HFFc6 (cell line): Measurements from ENCODE around the gene CES1. TPM values are rescaled to one million over a fixed set of nuclear protein-coding genes. Genes with fewer than 3 reads are reported as not detected.
"Not testable (repeated sequence)": the region's sequence is repeated elsewhere in the genome, so short reads cannot be mapped to it uniquely, and the experiment has no call there.

ENCODE experiments used
- DNase-seq: peaks from one replicate; pipeline ENCODE4 v3.0.0-alpha.2; 2018
- H3K27ac Mint-ChIP-seq: 2 replicates; pipeline ENCODE4 v1.8.0; 2020; ENCODE audit warnings: mild to moderate bottlenecking, mixed read lengths
- H3K27me3 Mint-ChIP-seq: 2 replicates; pipeline ENCODE4 v1.8.0; 2021; ENCODE audit warnings: mild to moderate bottlenecking, moderate library complexity, mixed read lengths; ENCODE audit not compliant: insufficient read depth
- H3K36me3 Mint-ChIP-seq: 2 replicates; pipeline ENCODE4 v1.8.0; 2021; ENCODE audit warnings: low read depth, mixed read lengths
- H3K4me1 Mint-ChIP-seq: 2 replicates; pipeline ENCODE4 v1.8.0; 2020; ENCODE audit warnings: low read depth, mixed read lengths
- H3K4me3 Mint-ChIP-seq: 2 replicates; pipeline ENCODE4 v1.8.0; 2020; ENCODE audit warnings: mild to moderate bottlenecking, moderate library complexity, mixed read lengths
- H3K9me3 Mint-ChIP-seq: 2 replicates; pipeline ENCODE4 v1.8.0; 2020; ENCODE audit warnings: mild to moderate bottlenecking, mixed read lengths
- total RNA-seq, 6 experiments: library from RNA; stranded (reverse); fragmentation: NEBNext Ultra II Directional; extraction: Animal tissue kit (Norgen Biotek cat#: 25700); gene quantifications; 2 replicates in 1 of 6; 3 replicates in 5 of 6; pipeline ENCODE4 v1.2.3, GENCODE V29; 2021
- TF ChIP-seq, protein P1 (sequence below): fragments of 200-600 bp; sonication (generic); IDR thresholded peaks from 2 replicates; pipeline ENCODE4 v1.5.0; 2021; ENCODE audit warnings: antibody characterized with exemption, mild to moderate bottlenecking

Gene CES1
- total RNA-seq, 6 experiments from 2014 or later: not detected

GRCh38 chr16:55821210-55821609, 11.7 kb downstream of the CES1 start:
- Mint-ChIP-seq H3K4me3 (no peak overlapping the region), H3K27ac (no peak overlapping the region), H3K9me3 (peaks cover 5% of the 10 kb centered on the region), H3K27me3 (peaks cover 4% of the 10 kb centered on the region), H3K36me3 (no peaks in the 10 kb centered on the region), H3K4me1 (no peaks in the 10 kb centered on the region)
- DNase-seq: no peak
- TF ChIP-seq, protein P1, sequence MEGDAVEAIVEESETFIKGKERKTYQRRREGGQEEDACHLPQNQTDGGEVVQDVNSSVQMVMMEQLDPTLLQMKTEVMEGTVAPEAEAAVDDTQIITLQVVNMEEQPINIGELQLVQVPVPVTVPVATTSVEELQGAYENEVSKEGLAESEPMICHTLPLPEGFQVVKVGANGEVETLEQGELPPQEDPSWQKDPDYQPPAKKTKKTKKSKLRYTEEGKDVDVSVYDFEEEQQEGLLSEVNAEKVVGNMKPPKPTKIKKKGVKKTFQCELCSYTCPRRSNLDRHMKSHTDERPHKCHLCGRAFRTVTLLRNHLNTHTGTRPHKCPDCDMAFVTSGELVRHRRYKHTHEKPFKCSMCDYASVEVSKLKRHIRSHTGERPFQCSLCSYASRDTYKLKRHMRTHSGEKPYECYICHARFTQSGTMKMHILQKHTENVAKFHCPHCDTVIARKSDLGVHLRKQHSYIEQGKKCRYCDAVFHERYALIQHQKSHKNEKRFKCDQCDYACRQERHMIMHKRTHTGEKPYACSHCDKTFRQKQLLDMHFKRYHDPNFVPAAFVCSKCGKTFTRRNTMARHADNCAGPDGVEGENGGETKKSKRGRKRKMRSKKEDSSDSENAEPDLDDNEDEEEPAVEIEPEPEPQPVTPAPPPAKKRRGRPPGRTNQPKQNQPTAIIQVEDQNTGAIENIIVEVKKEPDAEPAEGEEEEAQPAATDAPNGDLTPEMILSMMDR: no peak

DNA sequence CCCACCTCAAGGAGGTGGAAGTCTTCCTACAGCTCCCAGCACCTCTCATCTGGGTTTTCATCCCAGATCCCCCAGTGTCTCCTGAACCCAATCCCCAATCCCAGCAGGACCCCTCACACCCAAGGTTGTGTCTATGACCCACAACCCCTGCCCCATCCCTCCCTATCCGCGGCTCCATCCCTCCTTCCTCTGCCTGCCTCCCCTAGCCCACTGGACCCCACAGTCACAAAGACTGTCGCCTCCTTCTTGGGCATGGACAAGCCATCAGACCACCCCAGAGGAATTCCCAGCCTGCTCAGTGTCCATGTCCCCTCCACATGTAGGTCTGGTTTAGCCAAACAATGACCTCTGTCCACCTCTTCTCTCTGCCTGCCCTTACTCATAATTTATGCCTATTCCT, 12.3 kb downstream of the CES1 start:
- H3K27me3 Mint-ChIP-seq: peaks cover 4% of the 10 kb centered on the region
- no peaks in the 10 kb centered on the region for H3K36me3 Mint-ChIP-seq
- peaks cover 5% of the 10 kb centered on the region for H3K9me3 Mint-ChIP-seq
- H3K4me1 Mint-ChIP-seq: no peaks in the 10 kb centered on the region
- no peak overlapping the region for H3K4me3 Mint-ChIP-seq
- TF ChIP-seq, protein P1: no peak
- DNase-seq: no peak
- no peak overlapping the region for H3K27ac Mint-ChIP-seq

- TF ChIP-seq, protein P1: no peak
- Mint-ChIP-seq H3K27me3 (peaks cover 8% of the 10 kb centered on the region), H3K4me1 (no peaks in the 10 kb centered on the region), H3K27ac (no peak overlapping the region), H3K36me3 (no peaks in the 10 kb centered on the region), H3K4me3 (no peak overlapping the region), H3K9me3 (peaks cover 5% of the 10 kb centered on the region)
- no peak for DNase-seq
Measured at GRCh38 chr16:55817236-55817912, 15.5 kb downstream of the CES1 start.

- H3K27ac Mint-ChIP-seq, H3K27me3 Mint-ChIP-seq, H3K4me1 Mint-ChIP-seq, H3K9me3 Mint-ChIP-seq, DNase-seq, H3K36me3 Mint-ChIP-seq, H3K4me3 Mint-ChIP-seq: not testable (repeated sequence)
Measured at GRCh38 chr16:55816222-55816621, 16.7 kb downstream of the CES1 start.

DNA sequence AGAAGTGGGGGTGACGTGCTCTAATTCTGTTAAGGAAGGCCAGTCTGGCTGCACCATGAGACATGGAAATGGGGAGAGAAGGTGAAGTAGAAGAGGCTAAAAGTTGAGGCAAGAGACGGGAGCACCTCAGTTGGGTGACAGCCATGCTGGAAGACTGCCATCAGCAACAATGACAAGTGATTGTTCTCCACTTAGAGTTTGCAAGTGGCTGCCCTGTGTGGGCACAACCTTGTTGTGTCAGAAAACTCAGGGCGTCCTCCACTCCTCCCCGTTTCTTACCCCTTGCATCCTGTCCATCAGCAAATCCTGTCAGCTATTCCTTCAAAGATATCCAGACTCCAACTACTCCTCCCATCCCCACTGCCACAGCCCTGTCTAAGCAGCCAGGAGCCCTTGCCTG, 17.6 kb downstream of the CES1 start:
- TF ChIP-seq, protein P1: no peak
- Mint-ChIP-seq H3K27ac (no peak overlapping the region), H3K27me3 (peaks cover 11% of the 10 kb centered on the region; the same call in 1 of the 2 replicates), H3K4me1 (no peaks in the 10 kb centered on the region), H3K4me3 (no peak overlapping the region), H3K36me3 (no peaks in the 10 kb centered on the region), H3K9me3 (no peaks in the 10 kb centered on the region; the same call in 1 of the 2 replicates)
- DNase-seq: no peak

DNA sequence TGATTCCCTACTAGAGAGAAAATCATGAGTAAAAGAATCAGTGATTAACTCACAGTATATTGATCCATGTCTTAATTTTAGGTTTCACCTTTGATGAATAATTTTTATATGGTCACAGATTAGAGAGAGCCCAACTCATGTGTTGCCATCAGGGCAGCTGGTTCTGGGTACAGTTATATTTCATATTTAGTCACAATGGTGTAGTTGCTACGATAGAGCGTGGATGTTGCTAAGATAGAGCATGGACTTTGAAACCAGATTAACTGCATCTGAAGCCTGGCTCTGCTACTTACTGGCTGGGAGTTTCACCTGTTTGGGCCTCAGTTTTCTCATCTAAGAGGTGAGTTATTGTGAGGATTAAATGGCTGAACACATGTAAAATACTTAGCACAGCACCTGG, 18.7 kb downstream of the CES1 start:
- not testable (repeated sequence) for H3K36me3 Mint-ChIP-seq, H3K4me3 Mint-ChIP-seq, H3K9me3 Mint-ChIP-seq, DNase-seq, H3K4me1 Mint-ChIP-seq, H3K27ac Mint-ChIP-seq
- H3K27me3 Mint-ChIP-seq: peaks cover 12% of the 10 kb centered on the region; the same call in 1 of the 2 replicates

DNA sequence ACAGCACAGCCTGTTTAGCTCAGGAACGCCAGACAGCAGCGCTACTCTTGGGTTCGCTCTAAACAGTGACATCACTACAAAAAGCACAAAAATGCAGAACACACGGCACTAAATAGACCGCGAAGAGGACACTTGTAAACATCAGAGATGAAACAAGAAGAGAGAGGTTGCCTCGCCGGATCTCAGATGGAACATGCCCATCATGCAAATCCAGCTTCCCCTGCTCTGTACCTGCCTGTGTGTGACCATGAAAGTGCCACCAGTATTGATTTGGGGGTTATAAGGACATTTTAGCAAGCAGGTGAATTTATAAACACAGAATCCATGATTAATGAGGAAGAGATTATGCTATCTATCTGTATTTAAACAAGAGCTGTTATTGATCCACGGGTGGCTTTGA, 19.2 kb downstream of the CES1 start:
- H3K4me3 Mint-ChIP-seq, H3K4me1 Mint-ChIP-seq, H3K9me3 Mint-ChIP-seq, DNase-seq, H3K36me3 Mint-ChIP-seq, H3K27ac Mint-ChIP-seq: not testable (repeated sequence)
- H3K27me3 Mint-ChIP-seq: peaks cover 12% of the 10 kb centered on the region; the same call in 1 of the 2 replicates
